ENCODE measurements around the gene FAM168A. TPM values are rescaled to one million over a fixed set of nuclear protein-coding genes. Genes with fewer than 3 reads are reported as not detected.

Gene FAM168A
- total RNA-seq, 3 donors from 2014 or later (not counting 1 experiment from before 2014, with no cell fraction given): 27.4 to 39.8 (median 30.4) TPM

GRCh38 chr11:73549376-73549775 lies 48.5 kb downstream of the FAM168A start:
- ATAC-seq: no peak
- 92% methylated on average over 4 of the region's 4 CpGs for WGBS (ENCODE audit: insufficient coverage)
- H3K27me3 Mint-ChIP-seq (ENCODE audit: low read depth in 2 of 2): no peaks in the 10 kb centered on the region
- no peak for DNase-seq
- Histone ChIP-seq H3K4me1 (ENCODE audit: control insufficient read depth, insufficient read depth, low read length) (peaks cover 4% of the 10 kb centered on the region), H3K36me3 (ENCODE audit: control insufficient read depth, insufficient read depth, low read length) (no peaks in the 10 kb centered on the region), H3K27me3 (ENCODE audit: control insufficient read depth, insufficient read depth, low read length) (no peaks in the 10 kb centered on the region), H3K4me3 (ENCODE audit: low read length) (no peak overlapping the region), H3K9me3 (ENCODE audit: control insufficient read depth, insufficient read depth, low read length) (no peaks in the 10 kb centered on the region), H3K27ac (ENCODE audit: low read length) (no peak overlapping the region)
- no peak overlapping the region for H3K4me3 Mint-ChIP-seq
- peak overlapping the region in 1 of 2 donors; percentile 50 for H3K27ac Mint-ChIP-seq
- H3K9me3 Mint-ChIP-seq: no peaks in the 10 kb centered on the region
- H3K36me3 Mint-ChIP-seq: no peaks in the 10 kb centered on the region
- H3K4me1 Mint-ChIP-seq: peaks cover 22 to 36% of the 10 kb centered on the region in 2 donors
- intact Hi-C loops (cut with micrococcal nuclease): no loop called here
- TF ChIP-seq, protein P1, sequence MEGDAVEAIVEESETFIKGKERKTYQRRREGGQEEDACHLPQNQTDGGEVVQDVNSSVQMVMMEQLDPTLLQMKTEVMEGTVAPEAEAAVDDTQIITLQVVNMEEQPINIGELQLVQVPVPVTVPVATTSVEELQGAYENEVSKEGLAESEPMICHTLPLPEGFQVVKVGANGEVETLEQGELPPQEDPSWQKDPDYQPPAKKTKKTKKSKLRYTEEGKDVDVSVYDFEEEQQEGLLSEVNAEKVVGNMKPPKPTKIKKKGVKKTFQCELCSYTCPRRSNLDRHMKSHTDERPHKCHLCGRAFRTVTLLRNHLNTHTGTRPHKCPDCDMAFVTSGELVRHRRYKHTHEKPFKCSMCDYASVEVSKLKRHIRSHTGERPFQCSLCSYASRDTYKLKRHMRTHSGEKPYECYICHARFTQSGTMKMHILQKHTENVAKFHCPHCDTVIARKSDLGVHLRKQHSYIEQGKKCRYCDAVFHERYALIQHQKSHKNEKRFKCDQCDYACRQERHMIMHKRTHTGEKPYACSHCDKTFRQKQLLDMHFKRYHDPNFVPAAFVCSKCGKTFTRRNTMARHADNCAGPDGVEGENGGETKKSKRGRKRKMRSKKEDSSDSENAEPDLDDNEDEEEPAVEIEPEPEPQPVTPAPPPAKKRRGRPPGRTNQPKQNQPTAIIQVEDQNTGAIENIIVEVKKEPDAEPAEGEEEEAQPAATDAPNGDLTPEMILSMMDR (IDR thresholded peaks at IDR 0.05): no peak

- H3K4me3 Mint-ChIP-seq: no peak overlapping the region
- no peak for ATAC-seq
- TF ChIP-seq, protein P1 (IDR thresholded peaks at IDR 0.05): no peak
- no peaks in the 10 kb centered on the region for H3K9me3 Mint-ChIP-seq
- H3K4me1 ChIP-seq (ENCODE audit: control insufficient read depth, insufficient read depth, low read length): peaks cover 4% of the 10 kb centered on the region
- no peak overlapping the region for H3K27ac Mint-ChIP-seq
- H3K4me1 Mint-ChIP-seq: peaks cover 24 to 31% of the 10 kb centered on the region in 2 donors
- no peak for DNase-seq
- no peaks in the 10 kb centered on the region for H3K27me3 ChIP-seq (ENCODE audit: control insufficient read depth, insufficient read depth, low read length)
- H3K4me3 ChIP-seq (ENCODE audit: low read length): no peak overlapping the region
- no peaks in the 10 kb centered on the region for H3K36me3 ChIP-seq (ENCODE audit: control insufficient read depth, insufficient read depth, low read length)
- no peaks in the 10 kb centered on the region for H3K9me3 ChIP-seq (ENCODE audit: control insufficient read depth, insufficient read depth, low read length)
- H3K36me3 Mint-ChIP-seq: no peaks in the 10 kb centered on the region
- H3K27ac ChIP-seq (ENCODE audit: low read length): no peak overlapping the region
- intact Hi-C loops (cut with micrococcal nuclease): no loop called here
- H3K27me3 Mint-ChIP-seq (ENCODE audit: low read depth in 2 of 2): no peaks in the 10 kb centered on the region
- WGBS (ENCODE audit: insufficient coverage): 100% methylated on average over 1 of the region's 2 CpGs
These were observed 50.0 kb downstream of the FAM168A start for GRCh38 chr11:73547706-73548595.

DNA sequence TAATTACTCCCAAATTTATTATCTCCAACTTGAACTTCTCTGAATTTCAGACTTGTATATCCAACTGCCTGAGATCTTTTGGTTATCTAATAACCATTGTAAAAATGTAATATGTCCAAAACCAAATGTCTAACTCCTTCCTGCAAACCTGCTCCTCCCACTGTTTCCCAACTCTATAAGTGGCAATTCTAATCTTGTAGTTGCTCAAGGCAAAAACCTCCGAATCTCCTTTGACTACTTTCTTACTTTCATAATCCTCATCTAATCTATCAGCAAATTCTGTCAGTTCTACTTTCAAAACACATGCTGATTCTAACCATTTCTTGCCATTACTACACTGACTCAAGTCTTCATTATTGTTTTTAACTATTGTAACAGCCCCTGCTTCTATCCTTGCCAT lies 55.7 kb downstream of the FAM168A start:
- H3K4me3 ChIP-seq (ENCODE audit: low read length): no peak overlapping the region
- H3K27me3 Mint-ChIP-seq (ENCODE audit: low read depth in 2 of 2): no peaks in the 10 kb centered on the region
- H3K4me1 Mint-ChIP-seq: peaks cover 25 to 33% of the 10 kb centered on the region in 2 donors
- 81% methylated on average over 1 of the region's 1 CpG for WGBS (ENCODE audit: insufficient coverage)
- no peaks in the 10 kb centered on the region for H3K27me3 ChIP-seq (ENCODE audit: control insufficient read depth, insufficient read depth, low read length)
- no peak overlapping the region for H3K27ac Mint-ChIP-seq
- H3K36me3 ChIP-seq (ENCODE audit: control insufficient read depth, insufficient read depth, low read length): no peaks in the 10 kb centered on the region
- no peak for ATAC-seq
- H3K9me3 ChIP-seq (ENCODE audit: control insufficient read depth, insufficient read depth, low read length): no peaks in the 10 kb centered on the region
- peaks cover 10% of the 10 kb centered on the region for H3K4me1 ChIP-seq (ENCODE audit: control insufficient read depth, insufficient read depth, low read length)
- DNase-seq: no peak
- H3K36me3 Mint-ChIP-seq: no peaks in the 10 kb centered on the region
- no peak overlapping the region for H3K27ac ChIP-seq (ENCODE audit: low read length)
- H3K9me3 Mint-ChIP-seq: no peaks in the 10 kb centered on the region
- TF ChIP-seq, protein P1 (IDR thresholded peaks at IDR 0.05): no peak
- H3K4me3 Mint-ChIP-seq: no peak overlapping the region
- intact Hi-C loops (cut with micrococcal nuclease): no loop called here

Data from natural killer cell (primary cell).